Liver (tissue), 9 donors: Measurements from ENCODE around the gene SLC2A4. TPM values are rescaled to one million over a fixed set of nuclear protein-coding genes. Genes with fewer than 3 reads are reported as not detected.

ENCODE experiments used
- DNase-seq: peaks from one replicate; pipeline ENCODE4 v3.0.0-alpha.2; 2017; ENCODE audit warnings: low spot score
- H3K27ac ChIP-seq, 2 donors: one replicate each; pipeline ENCODE4 v1.7.0; 2013; ENCODE audit warnings: inconsistent platforms in 2 of 2, low read length in 2 of 2, control low read depth in 1 of 2, low read depth in 1 of 2, mild to moderate bottlenecking in 1 of 2
- H3K27me3 ChIP-seq, 4 donors: one replicate each; pipeline versions ENCODE4 v1.6.1 to v1.7.0; 2013; ENCODE audit warnings: low read length in 3 of 4, inconsistent platforms in 1 of 4, mild to moderate bottlenecking in 1 of 4, moderate library complexity in 1 of 4; ENCODE audit not compliant: control insufficient read depth in 4 of 4, insufficient read depth in 4 of 4
- H3K36me3 ChIP-seq, 4 donors: one replicate each; pipeline versions ENCODE4 v1.6.1 to v1.7.0; 2013; ENCODE audit warnings: low read length in 3 of 4, mild to moderate bottlenecking in 3 of 4, low read depth in 1 of 4, moderate library complexity in 1 of 4; ENCODE audit not compliant: control insufficient read depth in 4 of 4, insufficient read depth in 3 of 4
- H3K4me1 ChIP-seq, 4 donors: one replicate each; pipeline versions ENCODE4 v1.6.1 to v1.7.0; 2013; ENCODE audit warnings: low read length in 3 of 4, mild to moderate bottlenecking in 3 of 4, moderate library complexity in 1 of 4; ENCODE audit not compliant: control insufficient read depth in 4 of 4, insufficient read depth in 4 of 4
- H3K4me3 ChIP-seq, 3 donors: one replicate each; pipeline versions ENCODE4 v1.6.1 to v1.7.0; 2013; ENCODE audit warnings: low read length in 3 of 3, control low read depth in 1 of 3, low read depth in 1 of 3, mild to moderate bottlenecking in 1 of 3
- H3K9ac ChIP-seq, 2 donors: one replicate each; pipeline ENCODE4 v1.7.0; 2013; ENCODE audit warnings: low read length in 2 of 2, mild to moderate bottlenecking in 2 of 2, moderate library complexity in 2 of 2, control low read depth in 1 of 2, low read depth in 1 of 2
- H3K9me3 ChIP-seq, 4 donors: one replicate each; pipeline versions ENCODE4 v1.6.1 to v1.7.0; 2013; ENCODE audit warnings: low read length in 3 of 4; ENCODE audit not compliant: control insufficient read depth in 4 of 4
- ATF3 ChIP-seq: IDR thresholded peaks from 2 replicates; pipeline ENCODE4 v1.6.1; 2016; ENCODE audit warnings: antibody characterized with exemption
- FOXA1 ChIP-seq: IDR thresholded peaks from 2 replicates; pipeline ENCODE4 v1.6.1; 2016; ENCODE audit warnings: antibody characterized with exemption
- GABPA ChIP-seq, 2 donors: IDR thresholded peaks in 1 of 2; conservative IDR thresholded peaks in 1 of 2; 2 replicates each; pipeline ENCODE4 v1.6.1; 2016; ENCODE audit warnings: antibody characterized with exemption in 2 of 2, mild to moderate bottlenecking in 1 of 2, moderate library complexity in 1 of 2
- HNF4A ChIP-seq, 2 donors: conservative IDR thresholded peaks; 2 replicates each; pipeline ENCODE4 v1.6.1; 2016; ENCODE audit warnings: antibody characterized with exemption in 2 of 2, mild to moderate bottlenecking in 2 of 2
- HNF4G ChIP-seq: IDR thresholded peaks from 2 replicates; pipeline ENCODE4 v1.6.1; 2016; ENCODE audit warnings: antibody characterized with exemption
- JUND ChIP-seq, 2 donors: IDR thresholded peaks; 2 replicates each; pipeline ENCODE4 v1.6.1; 2016; ENCODE audit warnings: antibody characterized with exemption in 2 of 2
- MAX ChIP-seq: IDR thresholded peaks from 2 replicates; pipeline ENCODE4 v1.6.1; 2016; ENCODE audit warnings: antibody characterized with exemption
- NR2F2 ChIP-seq: IDR thresholded peaks from 2 replicates; pipeline ENCODE4 v1.6.1; 2016; ENCODE audit warnings: antibody characterized with exemption
- RXRA ChIP-seq, 2 donors: IDR thresholded peaks; 2 replicates each; pipeline ENCODE4 v1.6.1; 2017 to 2018; ENCODE audit warnings: antibody characterized with exemption in 2 of 2, mild to moderate bottlenecking in 1 of 2
- SP1 ChIP-seq: IDR thresholded peaks from 2 replicates; pipeline ENCODE4 v1.6.1; 2018; ENCODE audit warnings: antibody characterized with exemption, mild to moderate bottlenecking
- TAF1 ChIP-seq: conservative IDR thresholded peaks from 2 replicates; pipeline ENCODE4 v1.6.1; 2016; ENCODE audit warnings: antibody characterized with exemption, mild to moderate bottlenecking
- YY1 ChIP-seq: IDR thresholded peaks from 2 replicates; pipeline ENCODE4 v1.6.1; 2016; ENCODE audit warnings: antibody characterized with exemption, mild to moderate bottlenecking
- ZBTB33 ChIP-seq: IDR thresholded peaks from 2 replicates; pipeline ENCODE4 v1.6.1; 2016; ENCODE audit warnings: antibody characterized with exemption
- WGBS: extraction: QIAGEN DNeasy Blood & Tissue Kit; methylation state at CpG from one replicate; pipeline ENCODE4 v1.1.7; 2013; 5-methylcytosine and 5-hydroxymethylcytosine counted together
- polyA plus RNA-seq, 2 donors: library from polyadenylated mRNA; stranded (reverse) in 1 of 2; unstranded in 1 of 2; fragments of 200-250 nt in 1 of 2; fragments of >200 nt in 1 of 2; fragmentation: Nextera tagmentation in 1 of 2; extraction: Ambion mirVana in 1 of 2; gene quantifications; one replicate each; pipeline versions ENCODE4 v1.2.1 to v1.2.3, GENCODE V29; 2013 to 2015
- total RNA-seq, 2 donors: library from RNA; depleted of rRNA; stranded (reverse); fragments of >200 nt; gene quantifications; one replicate each; pipeline ENCODE4 v1.2.3, GENCODE V29; 2014
- TF ChIP-seq, protein P1 (sequence below): IDR thresholded peaks from 2 replicates; pipeline ENCODE4 v1.6.1; 2016; ENCODE audit warnings: antibody characterized with exemption, mild to moderate bottlenecking
- donor health status: healthy.
- donor health status: healthy.
- donor health status: healthy.
- donor health status: healthy.
- donor health status: healthy.

The SLC2A4 gene
- total and polyA plus RNA-seq, 4 donors = 0.42 to 10.6 (median 1.6) TPM

- no peak for TF ChIP-seq HNF4G
- no peak for TF ChIP-seq RXRA (IDR thresholded peaks at IDR 0.05)
- Histone ChIP-seq H3K9ac (no peak overlapping the region), H3K4me1 (peaks cover 0 to under 1% (median 0%) of the 10 kb centered on the region in 4 donors), H3K27me3 (no peaks in the 10 kb centered on the region), H3K36me3 (peaks cover 17 to 78% (median 36%) of the 10 kb centered on the region in 4 donors), H3K9me3 (no peaks in the 10 kb centered on the region), H3K27ac (no peak overlapping the region), H3K4me3 (no peak overlapping the region)
- 93% methylated on average over 15 of the region's 15 CpGs for WGBS
- no peak for DNase-seq
Measured at GRCh38 chr17:7321466-7321865, 39.9 kb downstream of the SLC2A4 start.

GRCh38 chr17:7322520-7323194 is 41.1 kb downstream of the SLC2A4 start:
- DNase-seq = no peak
- no peaks in the 10 kb centered on the region for H3K27me3 ChIP-seq
- peaks cover 18 to 72% (median 33%) of the 10 kb centered on the region in 4 donors for H3K36me3 ChIP-seq
- no peak overlapping the region for H3K9ac ChIP-seq
- no peak overlapping the region for H3K4me3 ChIP-seq
- peaks cover 0 to 2% (median 0%) of the 10 kb centered on the region in 4 donors for H3K4me1 ChIP-seq
- H3K27ac ChIP-seq = no peak overlapping the region
- 93% methylated on average over 22 of the region's 22 CpGs for WGBS
- TF ChIP-seq RXRA (IDR thresholded peaks at IDR 0.05) (no peak), YY1 (no peak), FOXA1 (no peak), ATF3 (no peak), JUND (IDR thresholded peaks at IDR 0.05) (no peak), HNF4G (no peak), NR2F2 (no peak), TAF1 (no peak), GABPA (IDR thresholded peaks at IDR 0.05 in 1 of 2, conservative IDR thresholded peaks at IDR 0.05 in 1 of 2) (no peak), SP1 (no peak), MAX (no peak), ZBTB33 (no peak), HNF4A (conservative IDR thresholded peaks at IDR 0.05) (no peak)
- TF ChIP-seq, protein P1, sequence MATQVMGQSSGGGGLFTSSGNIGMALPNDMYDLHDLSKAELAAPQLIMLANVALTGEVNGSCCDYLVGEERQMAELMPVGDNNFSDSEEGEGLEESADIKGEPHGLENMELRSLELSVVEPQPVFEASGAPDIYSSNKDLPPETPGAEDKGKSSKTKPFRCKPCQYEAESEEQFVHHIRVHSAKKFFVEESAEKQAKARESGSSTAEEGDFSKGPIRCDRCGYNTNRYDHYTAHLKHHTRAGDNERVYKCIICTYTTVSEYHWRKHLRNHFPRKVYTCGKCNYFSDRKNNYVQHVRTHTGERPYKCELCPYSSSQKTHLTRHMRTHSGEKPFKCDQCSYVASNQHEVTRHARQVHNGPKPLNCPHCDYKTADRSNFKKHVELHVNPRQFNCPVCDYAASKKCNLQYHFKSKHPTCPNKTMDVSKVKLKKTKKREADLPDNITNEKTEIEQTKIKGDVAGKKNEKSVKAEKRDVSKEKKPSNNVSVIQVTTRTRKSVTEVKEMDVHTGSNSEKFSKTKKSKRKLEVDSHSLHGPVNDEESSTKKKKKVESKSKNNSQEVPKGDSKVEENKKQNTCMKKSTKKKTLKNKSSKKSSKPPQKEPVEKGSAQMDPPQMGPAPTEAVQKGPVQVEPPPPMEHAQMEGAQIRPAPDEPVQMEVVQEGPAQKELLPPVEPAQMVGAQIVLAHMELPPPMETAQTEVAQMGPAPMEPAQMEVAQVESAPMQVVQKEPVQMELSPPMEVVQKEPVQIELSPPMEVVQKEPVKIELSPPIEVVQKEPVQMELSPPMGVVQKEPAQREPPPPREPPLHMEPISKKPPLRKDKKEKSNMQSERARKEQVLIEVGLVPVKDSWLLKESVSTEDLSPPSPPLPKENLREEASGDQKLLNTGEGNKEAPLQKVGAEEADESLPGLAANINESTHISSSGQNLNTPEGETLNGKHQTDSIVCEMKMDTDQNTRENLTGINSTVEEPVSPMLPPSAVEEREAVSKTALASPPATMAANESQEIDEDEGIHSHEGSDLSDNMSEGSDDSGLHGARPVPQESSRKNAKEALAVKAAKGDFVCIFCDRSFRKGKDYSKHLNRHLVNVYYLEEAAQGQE = no peak
- no peaks in the 10 kb centered on the region for H3K9me3 ChIP-seq
